ENCODE results near the gene C19orf44.
"Not testable (repeated sequence)": the region's sequence is repeated elsewhere in the genome, so short reads cannot be mapped to it uniquely, and the experiment has no call there.

The C19orf44 gene

GRCh38 chr19:16495982-16496612 is at the start of gene C19orf44, which contains the start of gene CALR3:
Gene C19orf44 (plus strand): TSS chr19:16496394. CDS start chr19:16500793, 4,399 bp downstream.
Gene CALR3 (minus strand): TSS chr19:16496167. CDS start chr19:16496129, 38 bp downstream.
- no peaks in the 10 kb centered on the region for H3K27me3 ChIP-seq (ENCODE audit: low read depth, low read length)
- no peaks in the 10 kb centered on the region for H3K9me3 ChIP-seq (ENCODE audit: insufficient read depth, low read length)
- H4K20me1 ChIP-seq (ENCODE audit: insufficient read depth, low read length), result no peaks in the 10 kb centered on the region
- TF ChIP-seq, protein P1, sequence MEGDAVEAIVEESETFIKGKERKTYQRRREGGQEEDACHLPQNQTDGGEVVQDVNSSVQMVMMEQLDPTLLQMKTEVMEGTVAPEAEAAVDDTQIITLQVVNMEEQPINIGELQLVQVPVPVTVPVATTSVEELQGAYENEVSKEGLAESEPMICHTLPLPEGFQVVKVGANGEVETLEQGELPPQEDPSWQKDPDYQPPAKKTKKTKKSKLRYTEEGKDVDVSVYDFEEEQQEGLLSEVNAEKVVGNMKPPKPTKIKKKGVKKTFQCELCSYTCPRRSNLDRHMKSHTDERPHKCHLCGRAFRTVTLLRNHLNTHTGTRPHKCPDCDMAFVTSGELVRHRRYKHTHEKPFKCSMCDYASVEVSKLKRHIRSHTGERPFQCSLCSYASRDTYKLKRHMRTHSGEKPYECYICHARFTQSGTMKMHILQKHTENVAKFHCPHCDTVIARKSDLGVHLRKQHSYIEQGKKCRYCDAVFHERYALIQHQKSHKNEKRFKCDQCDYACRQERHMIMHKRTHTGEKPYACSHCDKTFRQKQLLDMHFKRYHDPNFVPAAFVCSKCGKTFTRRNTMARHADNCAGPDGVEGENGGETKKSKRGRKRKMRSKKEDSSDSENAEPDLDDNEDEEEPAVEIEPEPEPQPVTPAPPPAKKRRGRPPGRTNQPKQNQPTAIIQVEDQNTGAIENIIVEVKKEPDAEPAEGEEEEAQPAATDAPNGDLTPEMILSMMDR (IDR thresholded peaks at IDR 0.05; ENCODE audit: low read depth, low read length), result no peak
- TF ChIP-seq EZH2phosphoT487 (IDR thresholded peaks at IDR 0.05; ENCODE audit: low read depth), result no peak
- peaks cover 3% of the 10 kb centered on the region for H3K36me3 ChIP-seq (replicated peaks; ENCODE audit: low read depth, low read length)
- peak within 1 kb of the TSS; percentile 85 for H3K4me3 ChIP-seq (ENCODE audit: low read length)
- peak within 1 kb of the TSS; percentile 7; the same call in 1 of the 2 replicates for H3K27ac ChIP-seq (ENCODE audit: low read length)
- peak within 1 kb of the TSS; percentile 90 for H3K4me2 ChIP-seq (ENCODE audit: low read length)
- peaks cover 15% of the 10 kb centered on the region; the same call in 1 of the 2 replicates for H3K4me1 ChIP-seq (ENCODE audit: low read length)
- H3K9ac ChIP-seq (ENCODE audit: low read length), result peak within 1 kb of the TSS; percentile 69
- H2AFZ ChIP-seq (ENCODE audit: low read depth, low read length), result peak within 1 kb of the TSS; percentile 89
- H3K79me2 ChIP-seq (ENCODE audit: low read length), result peaks cover 15% of the 10 kb centered on the region

DNA sequence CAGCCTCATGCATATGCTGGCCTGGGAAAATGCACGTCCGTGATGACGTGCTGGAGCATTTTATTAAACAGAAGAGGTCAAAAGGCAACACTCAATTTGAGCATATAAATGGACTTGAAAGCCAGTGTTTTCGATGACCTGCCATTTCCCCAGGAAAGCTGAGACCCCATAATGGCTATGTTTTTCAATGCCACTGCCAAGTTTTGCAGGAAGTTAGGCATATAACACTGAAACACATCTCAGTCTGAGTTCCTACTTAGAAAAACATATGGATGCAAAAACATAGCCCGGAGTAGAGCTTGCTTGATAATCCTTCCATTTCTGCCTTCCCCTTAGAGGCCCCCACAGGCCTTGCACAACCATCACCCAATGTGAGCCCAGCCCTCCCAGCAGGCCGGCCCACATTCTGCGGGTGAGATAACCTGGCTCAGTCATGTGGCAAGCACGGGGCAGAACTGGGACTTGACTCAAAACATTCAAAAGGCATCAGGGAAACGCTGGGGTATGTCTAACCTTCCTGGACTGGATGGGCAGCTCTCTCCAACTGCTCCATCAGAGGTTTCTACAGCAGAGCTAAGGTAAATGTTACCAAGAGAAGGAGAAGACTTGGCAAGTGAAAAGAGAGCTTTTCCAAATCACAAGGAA is 49.3 kb upstream of the C19orf44 start:
- Histone ChIP-seq H3K9ac (ENCODE audit: low read length) (peak overlapping the region; percentile 70), H3K4me1 (ENCODE audit: low read length) (peaks cover 86% of the 10 kb centered on the region), H3K36me3 (replicated peaks; ENCODE audit: low read depth, low read length) (peaks cover 34% of the 10 kb centered on the region), H3K27me3 (ENCODE audit: low read depth, low read length) (no peaks in the 10 kb centered on the region), H4K20me1 (ENCODE audit: insufficient read depth, low read length) (peaks cover 11% of the 10 kb centered on the region), H3K4me3 (ENCODE audit: low read length) (peak overlapping the region; percentile 53), H2AFZ (ENCODE audit: low read depth, low read length) (no peak overlapping the region), H3K9me3 (ENCODE audit: insufficient read depth, low read length) (no peaks in the 10 kb centered on the region), H3K79me2 (ENCODE audit: low read length) (peaks cover 82% of the 10 kb centered on the region), H3K4me2 (ENCODE audit: low read length) (peak overlapping the region; percentile 68), H3K27ac (ENCODE audit: low read length) (peak overlapping the region; percentile 90)
- TF ChIP-seq EZH2phosphoT487 (IDR thresholded peaks at IDR 0.05; ENCODE audit: low read depth), result no peak
- TF ChIP-seq, protein P1 (IDR thresholded peaks at IDR 0.05; ENCODE audit: low read depth, low read length), result no peak

DNA sequence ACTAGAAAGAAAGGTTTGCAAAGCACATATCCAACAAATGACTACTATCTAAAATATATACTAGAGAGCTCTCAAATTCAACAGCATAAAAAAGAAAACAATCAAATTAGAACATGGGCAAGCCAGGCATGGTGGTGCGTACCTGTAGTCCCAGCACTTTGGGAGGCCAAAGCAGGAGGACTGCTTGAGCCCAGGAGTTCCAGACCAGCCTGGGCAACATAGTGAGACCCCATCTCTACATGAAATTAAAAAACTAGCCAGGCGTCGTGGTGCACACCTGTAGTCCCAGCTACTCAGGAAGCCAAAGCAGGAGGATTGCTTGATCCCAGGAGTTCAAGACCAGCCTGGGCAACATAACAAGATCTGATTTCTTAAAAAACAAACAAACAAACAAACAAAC is 47.3 kb upstream of the C19orf44 start:
- Histone ChIP-seq H3K36me3 (replicated peaks; ENCODE audit: low read depth, low read length) (peaks cover 21% of the 10 kb centered on the region), H3K79me2 (ENCODE audit: low read length) (peaks cover 79% of the 10 kb centered on the region), H3K4me1 (ENCODE audit: low read length) (peaks cover 66% of the 10 kb centered on the region), H4K20me1 (ENCODE audit: insufficient read depth, low read length) (peaks cover 13% of the 10 kb centered on the region)
- H3K4me2 ChIP-seq (ENCODE audit: low read length); H3K27me3 ChIP-seq (ENCODE audit: low read depth, low read length); H3K9ac ChIP-seq (ENCODE audit: low read length); H2AFZ ChIP-seq (ENCODE audit: low read depth, low read length); H3K27ac ChIP-seq (ENCODE audit: low read length); H3K9me3 ChIP-seq (ENCODE audit: insufficient read depth, low read length); H3K4me3 ChIP-seq (ENCODE audit: low read length): not testable (repeated sequence)

DNA sequence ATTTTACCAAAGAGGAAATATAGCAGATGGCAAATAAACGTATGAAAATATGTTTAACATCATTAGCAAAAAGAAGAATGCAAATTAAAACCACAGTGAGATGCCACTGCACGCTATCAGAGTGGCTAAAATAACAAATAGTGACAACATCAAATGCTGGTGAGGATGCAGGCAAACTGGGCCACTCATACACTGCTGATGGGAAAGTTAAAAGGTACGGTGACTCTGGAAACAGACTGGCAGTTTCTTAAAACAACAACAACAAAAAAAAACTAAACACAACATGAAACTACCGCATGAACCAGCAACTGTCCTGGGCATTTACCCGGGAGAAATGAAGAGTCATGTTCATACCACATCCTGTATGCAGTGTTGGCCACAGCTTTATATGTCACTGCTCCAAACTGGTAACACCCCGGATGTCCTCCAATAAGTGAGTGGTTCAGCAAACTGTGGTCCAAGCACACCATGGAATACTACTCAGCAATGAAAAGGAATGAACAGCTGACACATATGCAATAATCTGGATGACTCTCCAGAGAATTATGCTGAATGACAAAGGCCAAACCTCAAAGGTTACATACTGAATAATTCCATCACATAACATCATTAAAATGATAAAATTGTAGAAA is 46.7 kb upstream of the C19orf44 start:
- Histone ChIP-seq H3K9me3 (ENCODE audit: insufficient read depth, low read length) (no peaks in the 10 kb centered on the region), H2AFZ (ENCODE audit: low read depth, low read length) (no peak overlapping the region), H3K27ac (ENCODE audit: low read length) (peak overlapping the region; percentile 48), H3K4me3 (ENCODE audit: low read length) (peak overlapping the region; percentile 21; the same call in 1 of the 2 replicates), H3K4me2 (ENCODE audit: low read length) (peak overlapping the region; percentile 53), H3K9ac (ENCODE audit: low read length) (no peak overlapping the region), H3K36me3 (replicated peaks; ENCODE audit: low read depth, low read length) (peaks cover 17% of the 10 kb centered on the region), H3K79me2 (ENCODE audit: low read length) (peaks cover 80% of the 10 kb centered on the region), H4K20me1 (ENCODE audit: insufficient read depth, low read length) (peaks cover 19% of the 10 kb centered on the region), H3K4me1 (ENCODE audit: low read length) (peaks cover 60% of the 10 kb centered on the region), H3K27me3 (ENCODE audit: low read depth, low read length) (no peaks in the 10 kb centered on the region)
- TF ChIP-seq EZH2phosphoT487 (IDR thresholded peaks at IDR 0.05; ENCODE audit: low read depth), result no peak
- TF ChIP-seq, protein P1 (IDR thresholded peaks at IDR 0.05; ENCODE audit: low read depth, low read length), result no peak

All from OCI-LY3 (cell line).